ENCODE measurements around the gene FAAP20. TPM values are rescaled to one million over a fixed set of nuclear protein-coding genes. Genes with fewer than 3 reads are reported as not detected.
A peak's percentile ranks its signal among the peaks of the same experiment; 100 is the strongest.

FAAP20 gene
- total RNA-seq, 1 experiment from 2014 or later, result 36.3 TPM

- no TSS peak for BruUV-seq (replicated peaks)
- Mint-ChIP-seq H3K9me3 (ENCODE audit: low read depth, unreplicated experiment) (peaks cover 3% of the 10 kb centered on the region), H3K4me3 (ENCODE audit: low read depth, unreplicated experiment) (no peak overlapping the region), H3K4me1 (ENCODE audit: low read depth, unreplicated experiment) (no peaks in the 10 kb centered on the region), H3K27me3 (ENCODE audit: unreplicated experiment) (no peaks in the 10 kb centered on the region), H3K27ac (ENCODE audit: unreplicated experiment) (no peak overlapping the region), H3K36me3 (ENCODE audit: insufficient read depth, unreplicated experiment) (peaks cover 6% of the 10 kb centered on the region)
- intact Hi-C loops (cut with micrococcal nuclease; ENCODE audit: unreplicated experiment), result no loop called here
- CTCF ChIA-PET, result no interaction called here
- no peak for TF ChIP-seq CTCF (IDR thresholded peaks at IDR 0.05; ENCODE audit: unreplicated experiment)
- no peak for DNase-seq
These were observed 19.3 kb upstream of the FAAP20 start for GRCh38 chr1:2213576-2214505.

- H3K4me1 Mint-ChIP-seq (ENCODE audit: low read depth, unreplicated experiment), result peaks cover 8% of the 10 kb centered on the region
- TF ChIP-seq CTCF (IDR thresholded peaks at IDR 0.05; ENCODE audit: unreplicated experiment), result no peak
- H3K27me3 Mint-ChIP-seq (ENCODE audit: unreplicated experiment), result no peaks in the 10 kb centered on the region
- BruUV-seq (replicated peaks), result no TSS peak
- H3K27ac Mint-ChIP-seq (ENCODE audit: unreplicated experiment), result peak overlapping the region; percentile 42
- intact Hi-C loops (cut with micrococcal nuclease; ENCODE audit: unreplicated experiment), result no loop called here
- no peaks in the 10 kb centered on the region for H3K9me3 Mint-ChIP-seq (ENCODE audit: low read depth, unreplicated experiment)
- H3K4me3 Mint-ChIP-seq (ENCODE audit: low read depth, unreplicated experiment), result peak overlapping the region; percentile 30
- DNase-seq, result peak; percentile 74
- H3K36me3 Mint-ChIP-seq (ENCODE audit: insufficient read depth, unreplicated experiment), result peaks cover 13% of the 10 kb centered on the region
- CTCF ChIA-PET, result interaction anchor here (1.2 kb wide), 1 partner anchor 13 kb away, joined by 3 read pairs; no protein-coding TSS in a partner anchor
These were observed 18.2 kb upstream of the FAAP20 start for GRCh38 chr1:2212532-2213491.

GRCh38 chr1:2212274-2212531, 17.6 kb upstream of the FAAP20 start:
- Mint-ChIP-seq H3K9me3 (ENCODE audit: low read depth, unreplicated experiment) (no peaks in the 10 kb centered on the region), H3K4me3 (ENCODE audit: low read depth, unreplicated experiment) (peak overlapping the region; percentile 30), H3K27me3 (ENCODE audit: unreplicated experiment) (no peaks in the 10 kb centered on the region), H3K36me3 (ENCODE audit: insufficient read depth, unreplicated experiment) (peaks cover 17% of the 10 kb centered on the region), H3K27ac (ENCODE audit: unreplicated experiment) (peak overlapping the region; percentile 42), H3K4me1 (ENCODE audit: low read depth, unreplicated experiment) (peaks cover 14% of the 10 kb centered on the region)
- no peak for DNase-seq
- no TSS peak for BruUV-seq (replicated peaks)
- intact Hi-C loops (cut with micrococcal nuclease; ENCODE audit: unreplicated experiment), result no loop called here
- CTCF ChIA-PET, result interaction anchor here (1.2 kb wide), 1 partner anchor 12 kb away, joined by 3 read pairs; no protein-coding TSS in a partner anchor
- no peak for TF ChIP-seq CTCF (IDR thresholded peaks at IDR 0.05; ENCODE audit: unreplicated experiment)

GRCh38 chr1:2210786-2211185, 16.2 kb upstream of the FAAP20 start:
- H3K36me3 Mint-ChIP-seq (ENCODE audit: insufficient read depth, unreplicated experiment), result peaks cover 17% of the 10 kb centered on the region
- H3K27me3 Mint-ChIP-seq (ENCODE audit: unreplicated experiment), result no peaks in the 10 kb centered on the region
- H3K27ac Mint-ChIP-seq (ENCODE audit: unreplicated experiment), result no peak overlapping the region
- peaks cover 19% of the 10 kb centered on the region for H3K4me1 Mint-ChIP-seq (ENCODE audit: low read depth, unreplicated experiment)
- CTCF ChIA-PET, result interaction anchor here (0.7 kb wide), 1 partner anchor 10 kb away, joined by 6 read pairs; no protein-coding TSS in a partner anchor
- TF ChIP-seq CTCF (IDR thresholded peaks at IDR 0.05; ENCODE audit: unreplicated experiment), result no peak
- no peak for DNase-seq
- BruUV-seq (replicated peaks), result no TSS peak
- H3K9me3 Mint-ChIP-seq (ENCODE audit: low read depth, unreplicated experiment), result no peaks in the 10 kb centered on the region
- intact Hi-C loops (cut with micrococcal nuclease; ENCODE audit: unreplicated experiment), result no loop called here
- no peak overlapping the region for H3K4me3 Mint-ChIP-seq (ENCODE audit: low read depth, unreplicated experiment)

All from Calu3 (cell line).